ENCODE results near the gene ENOX1.
"Not testable (repeated sequence)": the region's sequence is repeated elsewhere in the genome, so short reads cannot be mapped to it uniquely, and the experiment has no call there.

Gene ENOX1

DNA sequence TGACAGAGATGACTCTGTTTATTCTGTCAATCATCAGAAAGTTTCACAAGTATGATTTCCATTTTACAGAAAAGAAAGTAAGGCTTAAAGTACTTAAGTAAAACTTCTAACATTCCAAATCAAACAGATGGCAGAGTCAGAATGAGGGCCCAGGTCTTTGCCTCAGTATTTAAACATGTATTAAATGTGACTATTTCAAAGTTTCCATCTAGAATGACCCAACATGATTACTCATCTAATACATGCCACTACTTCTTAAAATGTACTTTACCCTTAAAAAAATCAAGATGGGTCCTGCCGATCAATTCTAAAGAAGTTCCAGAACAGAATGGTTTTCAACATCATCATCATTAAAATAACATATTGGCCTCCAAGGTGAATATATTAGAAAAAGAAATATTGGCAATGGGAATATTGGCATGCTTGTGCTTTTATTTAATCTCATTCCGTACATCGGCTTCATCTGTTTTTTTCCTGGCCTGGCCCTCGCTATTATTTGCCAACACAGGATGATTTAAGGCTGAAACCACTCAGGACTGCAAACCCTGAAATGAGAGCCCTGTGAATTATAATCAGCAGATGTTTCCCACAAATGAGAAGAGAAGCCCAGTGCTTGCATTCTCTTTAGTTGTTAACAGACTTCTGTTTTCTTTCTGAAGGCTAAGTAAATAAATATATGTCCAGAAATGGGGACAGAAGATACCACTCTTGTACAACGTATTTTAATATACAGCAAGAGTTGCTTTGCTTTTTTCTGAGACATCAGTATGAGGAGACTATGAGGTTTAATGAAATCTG, 423.4 kb downstream of the ENOX1 start:
- no peak for DNase-seq (ENCODE audit: extremely low read depth in 1 of 2, low read depth in 1 of 2)

DNA sequence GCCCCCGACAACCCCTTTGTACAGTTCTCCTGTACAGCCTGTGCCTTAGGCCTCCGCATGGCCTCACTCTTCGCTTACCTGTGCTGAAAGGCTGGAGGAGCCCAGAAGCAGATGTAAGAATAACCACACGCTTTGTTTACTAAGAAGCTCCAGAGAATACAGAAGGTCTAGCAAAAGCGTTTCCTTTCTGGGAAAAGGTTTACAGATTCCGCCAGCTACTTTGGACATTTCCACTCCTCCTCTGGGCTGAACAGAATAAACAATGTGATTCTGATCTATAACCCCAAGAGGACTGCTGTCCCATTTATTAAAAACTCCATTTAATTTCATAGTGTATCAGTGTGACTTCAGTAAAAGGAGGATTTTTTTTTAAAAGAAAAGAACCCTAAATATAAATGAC, 424.2 kb downstream of the ENOX1 start:
- no peak for DNase-seq (ENCODE audit: extremely low read depth in 1 of 2, low read depth in 1 of 2)

DNA sequence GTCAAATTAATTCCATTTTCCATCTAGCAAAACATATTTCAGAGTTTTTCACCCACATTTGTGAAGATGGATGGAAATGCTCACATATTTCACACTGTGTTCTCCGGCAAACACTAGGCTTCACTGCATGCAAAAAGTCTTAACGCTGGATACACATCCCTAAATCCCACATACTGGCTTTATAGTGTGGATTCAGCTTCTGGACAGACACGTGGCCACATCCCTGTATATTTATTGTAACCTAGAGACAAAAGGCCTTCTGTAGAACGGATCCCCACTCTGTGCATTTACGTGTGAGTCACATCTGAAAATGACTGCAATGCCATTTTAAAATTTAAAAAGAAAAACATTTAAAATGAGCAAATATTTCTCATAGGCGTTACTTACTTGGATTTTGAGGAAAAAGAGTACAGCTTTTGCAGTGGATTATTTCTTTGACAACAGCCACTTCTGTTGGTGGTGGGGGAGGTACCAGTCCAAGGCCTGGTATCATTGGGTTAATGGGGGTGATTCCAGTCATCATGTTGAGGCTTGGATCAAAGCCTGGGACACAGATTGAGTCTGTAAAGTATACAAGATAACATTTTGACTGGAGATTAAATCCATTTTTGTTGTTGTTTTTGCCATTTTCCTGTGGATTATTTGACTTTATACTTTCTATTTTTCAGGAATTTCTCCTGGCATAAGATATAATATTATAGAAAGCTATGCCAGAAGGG, 425.7 kb downstream of the ENOX1 start:
- no peak for DNase-seq (ENCODE audit: extremely low read depth in 1 of 2, low read depth in 1 of 2)

DNA sequence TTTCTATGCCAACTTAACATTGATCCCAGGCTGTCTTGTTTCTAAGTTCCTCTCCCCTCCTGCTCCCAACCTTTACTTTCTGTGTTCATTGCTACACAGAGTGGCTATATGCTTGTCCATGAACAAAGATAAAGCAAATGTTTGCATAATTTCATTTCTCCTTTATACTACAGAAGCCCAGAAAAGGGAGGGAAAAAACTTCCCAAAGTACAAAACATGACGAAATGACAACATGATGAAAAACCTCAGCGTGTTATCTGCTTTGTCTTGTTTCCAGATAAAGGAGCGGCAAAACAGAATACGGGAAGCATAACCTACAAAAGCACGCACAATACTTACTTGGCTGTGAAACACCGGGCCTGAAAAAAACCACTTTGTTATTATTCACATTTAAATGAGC, 426.6 kb downstream of the ENOX1 start:
- no peak for DNase-seq (ENCODE audit: extremely low read depth in 1 of 2, low read depth in 1 of 2)

DNA sequence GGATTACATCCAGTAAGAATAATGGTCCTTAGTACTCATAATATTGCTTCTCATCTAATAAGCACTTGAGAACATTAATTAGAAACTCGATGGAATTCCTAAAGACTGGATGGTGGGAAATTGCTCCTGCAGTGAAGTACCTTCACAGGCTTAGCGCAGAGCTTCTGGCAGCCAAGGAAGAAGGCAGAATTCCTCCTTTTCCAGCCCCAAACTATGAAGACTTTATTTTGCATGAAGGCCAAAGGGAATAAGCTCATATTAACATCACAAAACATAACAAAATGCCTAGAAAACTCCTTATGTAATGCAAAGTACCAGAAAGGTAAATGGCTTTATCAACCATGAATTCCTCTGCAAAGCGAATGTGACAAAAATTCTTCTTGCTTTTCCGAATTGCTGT, 427.2 kb downstream of the ENOX1 start:
- DNase-seq (ENCODE audit: extremely low read depth in 1 of 2, low read depth in 1 of 2): no peak

DNA sequence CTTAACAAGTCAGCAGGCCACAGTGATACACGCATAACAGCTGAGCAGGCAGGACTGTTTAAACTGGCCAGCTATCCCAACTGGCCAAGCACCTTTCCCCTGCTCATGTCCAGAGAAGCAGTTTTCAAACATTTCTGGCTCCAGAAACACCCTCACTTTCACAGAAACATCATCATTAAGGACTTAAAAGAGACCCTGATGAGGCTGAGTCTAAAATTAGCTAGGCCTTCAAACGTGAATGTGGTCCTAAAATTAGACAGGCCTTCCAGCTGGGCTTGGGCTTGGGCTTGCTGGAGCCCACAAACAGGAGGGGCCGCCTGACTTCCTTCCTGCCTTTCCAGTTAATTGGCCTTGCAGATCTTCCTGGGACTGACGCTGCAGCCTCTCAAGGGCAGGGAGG, 429.2 kb downstream of the ENOX1 start:
- DNase-seq (ENCODE audit: extremely low read depth in 1 of 2, low read depth in 1 of 2): no peak

DNA sequence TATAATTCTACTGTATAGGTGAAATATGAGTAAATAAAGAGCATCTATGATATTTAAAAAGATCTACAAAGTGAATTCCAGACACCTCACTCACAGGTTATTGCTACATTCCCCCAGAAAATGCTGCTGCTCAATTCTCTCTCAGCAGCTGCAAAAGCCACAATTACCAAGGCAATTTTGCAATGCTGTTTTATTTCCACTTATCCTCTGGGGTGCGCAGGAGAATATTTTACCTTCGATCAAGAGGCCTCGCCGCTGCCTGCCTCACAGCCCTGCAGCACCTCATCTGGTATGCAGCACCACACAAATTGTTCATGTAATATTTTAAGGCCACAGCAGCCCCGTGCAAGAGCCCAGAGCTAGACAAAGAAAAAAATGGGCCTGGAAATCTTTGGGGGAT, 430.2 kb downstream of the ENOX1 start:
- DNase-seq (ENCODE audit: extremely low read depth in 1 of 2, low read depth in 1 of 2): no peak

DNA sequence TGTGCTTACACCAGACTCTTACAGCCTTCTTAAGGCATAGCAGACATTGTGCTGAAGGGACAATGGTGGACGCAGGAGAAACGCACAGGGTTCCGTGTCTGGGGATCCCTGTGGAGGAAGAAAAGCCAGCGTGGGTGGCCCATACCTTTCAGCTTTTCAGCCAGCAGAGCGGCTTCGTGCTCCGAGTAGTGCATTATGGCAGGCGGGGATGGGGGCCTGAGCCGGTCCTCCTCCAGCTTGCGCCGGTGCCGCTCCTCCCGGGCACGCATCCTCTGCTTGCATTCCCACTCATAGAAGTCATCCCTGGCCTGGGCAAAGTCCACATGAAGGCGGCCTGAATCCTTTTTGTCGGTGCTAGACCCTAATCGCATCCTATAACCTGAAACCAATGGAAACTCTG, 431.0 kb downstream of the ENOX1 start:
- DNase-seq (ENCODE audit: extremely low read depth in 1 of 2, low read depth in 1 of 2): no peak

DNA sequence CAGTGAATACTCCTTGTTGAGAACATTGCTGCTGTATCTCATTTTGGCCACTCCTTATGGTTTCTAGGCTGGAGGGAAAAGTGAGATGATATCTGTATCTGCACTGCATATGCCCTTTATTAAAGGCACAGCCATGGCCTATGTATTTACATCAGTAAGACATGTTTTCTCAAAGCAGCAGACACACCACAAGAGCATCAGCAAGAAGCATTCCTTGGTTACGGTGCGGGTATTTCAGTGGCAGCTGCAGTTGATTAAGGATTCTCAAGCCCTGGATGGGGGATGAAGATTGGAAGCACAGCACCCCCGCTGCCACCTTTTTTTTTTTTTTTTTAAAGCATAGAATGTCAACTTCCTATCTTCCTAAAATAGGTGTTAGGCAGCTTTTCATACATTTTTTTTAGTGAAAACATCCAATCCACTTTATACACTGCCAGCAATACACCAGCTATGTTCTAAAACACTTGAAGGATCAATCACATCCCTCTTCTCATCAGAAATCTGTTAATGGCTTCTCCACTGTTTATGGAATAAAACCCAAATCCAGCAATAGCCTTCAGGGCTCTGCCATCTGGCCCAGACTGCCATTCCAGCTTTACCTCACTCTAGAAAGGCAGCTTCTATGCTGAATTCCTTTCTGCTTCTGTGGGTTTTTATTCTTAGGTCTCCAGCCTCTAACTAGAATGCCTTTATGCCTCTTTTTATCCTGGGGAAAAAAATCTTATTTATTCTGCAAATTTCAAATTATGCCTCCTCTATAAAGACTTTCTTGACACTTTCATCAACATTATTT, 432.4 kb downstream of the ENOX1 start:
- no peak for DNase-seq (ENCODE audit: extremely low read depth in 1 of 2, low read depth in 1 of 2)

DNA sequence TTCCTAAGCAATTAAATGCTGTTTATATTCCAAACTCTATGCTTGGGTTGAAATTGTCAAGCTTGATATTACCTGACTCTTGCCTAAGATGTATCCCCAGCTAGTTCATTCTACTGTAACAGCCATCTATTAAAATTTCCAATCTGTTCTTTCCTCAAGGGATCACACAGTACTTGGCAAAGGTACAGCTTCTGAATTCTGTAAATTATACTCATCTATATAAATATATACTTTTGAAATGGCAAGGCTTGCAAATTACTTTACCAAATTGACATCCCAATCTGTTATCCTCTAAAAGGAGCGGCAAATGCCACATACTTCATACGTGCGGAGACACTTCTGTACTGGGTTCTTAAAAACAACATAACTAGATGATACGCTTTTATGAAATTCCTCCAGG, 433.1 kb downstream of the ENOX1 start:
- DNase-seq (ENCODE audit: extremely low read depth in 1 of 2, low read depth in 1 of 2): no peak

DNA sequence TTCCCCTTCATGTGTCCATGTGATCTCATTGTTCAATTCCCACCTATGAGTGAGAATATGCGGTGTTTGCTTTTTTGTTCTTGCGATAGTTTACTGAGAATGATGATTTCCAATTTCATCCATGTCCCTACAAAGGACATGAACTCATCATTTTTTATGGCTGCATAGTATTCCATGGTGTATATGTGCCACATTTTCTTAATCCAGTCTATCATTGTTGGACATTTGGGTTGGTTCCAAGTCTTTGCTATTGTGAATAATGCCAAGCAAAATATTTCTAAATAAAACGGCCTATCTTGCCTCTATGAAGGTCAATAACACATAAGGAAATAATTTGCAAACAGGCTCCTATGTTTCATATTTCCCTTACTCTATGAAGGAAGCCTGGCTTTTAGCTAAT, 435.2 kb downstream of the ENOX1 start:
- DNase-seq (ENCODE audit: extremely low read depth in 1 of 2, low read depth in 1 of 2): not testable (repeated sequence)

DNA sequence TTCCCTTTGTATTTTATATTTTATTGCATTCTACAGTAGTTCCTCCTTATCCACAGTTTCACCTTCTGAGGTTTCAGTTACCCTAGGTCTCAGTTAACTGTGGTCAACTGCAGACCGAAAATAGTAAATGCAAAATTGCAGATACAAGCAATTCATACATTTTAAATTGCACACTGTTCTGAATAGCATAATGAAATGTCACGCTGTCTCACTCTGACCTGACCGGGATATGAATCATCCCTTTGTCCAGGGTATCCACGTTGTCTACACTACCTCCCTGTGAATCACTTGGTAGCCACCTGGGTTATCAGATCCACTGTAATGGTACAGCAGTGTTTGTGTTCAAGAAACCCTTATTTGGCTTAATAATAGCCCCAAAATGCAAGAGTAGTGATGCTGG, 438.4 kb downstream of the ENOX1 start:
- DNase-seq (ENCODE audit: extremely low read depth in 1 of 2, low read depth in 1 of 2): no peak

DNA sequence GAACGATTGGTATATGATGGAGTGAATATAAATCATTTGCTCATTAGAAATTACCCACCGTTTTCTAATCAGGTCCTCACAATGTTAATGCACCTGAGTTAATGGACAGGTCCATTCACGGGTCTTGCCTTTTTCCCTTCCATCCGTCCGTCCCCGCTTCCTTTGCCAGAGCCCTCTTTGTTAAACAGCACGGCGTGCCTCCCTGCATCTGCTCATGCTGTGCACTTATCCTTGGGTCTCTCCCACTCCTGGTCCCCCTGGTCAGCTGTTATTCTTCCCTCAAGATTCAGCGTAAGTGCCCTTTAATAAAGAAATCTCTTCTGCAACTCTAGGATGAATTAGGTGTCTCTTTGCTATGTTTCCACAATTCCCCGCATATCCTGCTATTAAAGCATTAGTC, 438.9 kb downstream of the ENOX1 start:
- DNase-seq (ENCODE audit: extremely low read depth in 1 of 2, low read depth in 1 of 2): no peak

DNA sequence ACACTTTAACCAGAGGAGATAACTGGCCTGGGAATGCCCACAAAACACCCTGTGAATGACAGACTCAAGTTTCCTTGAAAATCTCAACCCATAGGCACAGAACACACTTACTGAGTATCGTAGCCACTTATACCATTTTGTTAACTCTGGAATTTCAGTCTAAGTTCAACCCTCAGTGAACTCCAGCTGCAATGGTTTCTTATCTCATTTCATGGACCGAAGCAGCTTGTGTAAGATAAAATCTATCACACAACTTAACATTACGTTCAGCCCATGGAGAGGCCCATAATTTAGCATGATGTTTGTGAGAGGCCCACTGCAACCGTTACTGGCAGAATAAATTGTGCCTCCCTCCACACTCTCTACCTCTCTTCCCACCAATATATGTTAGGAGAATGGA, 440.3 kb downstream of the ENOX1 start:
- DNase-seq (ENCODE audit: extremely low read depth in 1 of 2, low read depth in 1 of 2): no peak

DNA sequence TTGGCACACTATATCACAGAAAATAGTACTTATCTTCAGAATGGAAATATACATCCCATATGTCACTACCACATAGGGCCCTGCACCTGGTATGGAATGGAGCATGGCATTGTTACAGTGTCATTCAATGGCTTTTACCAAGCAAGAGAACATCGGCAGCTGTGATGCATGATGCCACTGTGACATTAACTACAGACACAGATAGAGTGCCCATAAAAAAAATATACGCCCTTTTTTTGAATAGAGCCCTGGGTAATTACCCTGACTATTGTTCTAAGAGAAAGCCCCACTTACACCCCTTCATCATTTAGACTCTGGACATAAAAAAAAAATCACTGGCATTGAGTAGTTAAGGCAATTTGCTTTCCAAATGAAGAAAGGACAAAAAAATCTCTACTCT, 443.1 kb downstream of the ENOX1 start:
- DNase-seq (ENCODE audit: extremely low read depth in 1 of 2, low read depth in 1 of 2): no peak

DNA sequence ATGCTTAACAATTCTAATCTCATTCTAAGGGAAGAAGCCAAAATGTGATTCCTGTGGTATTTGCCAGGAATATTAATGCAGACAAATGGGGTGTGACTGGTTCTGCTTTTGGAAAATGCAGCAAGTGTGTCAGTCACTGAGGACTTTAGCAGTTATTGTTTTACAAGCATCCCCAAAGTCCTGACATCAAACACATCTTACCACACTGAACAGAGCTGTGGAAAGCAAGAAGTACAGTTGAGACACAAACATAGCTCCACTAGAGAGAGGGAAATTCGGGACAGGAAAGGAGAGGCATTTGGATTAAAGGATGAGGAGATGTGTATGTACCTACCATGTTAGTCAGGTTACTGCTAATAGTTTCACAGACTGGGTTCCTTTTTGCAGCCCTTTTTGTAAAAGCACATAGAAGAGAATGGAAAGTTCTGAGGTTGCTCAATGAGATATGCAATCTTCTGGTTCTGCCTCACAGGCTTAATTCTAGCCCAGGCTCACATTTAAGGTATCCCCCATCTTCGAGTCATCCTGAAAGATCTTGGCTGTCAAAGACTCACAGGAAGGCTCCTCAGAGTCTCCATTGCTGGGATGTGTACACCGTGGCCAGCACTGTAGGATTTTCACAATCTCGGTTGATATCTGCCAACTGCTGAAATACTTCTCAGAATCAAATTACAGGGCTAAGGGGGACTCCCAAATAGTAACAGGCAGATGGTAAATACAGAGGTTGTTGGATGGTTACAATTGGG, 446.8 kb downstream of the ENOX1 start:
- DNase-seq (ENCODE audit: extremely low read depth in 1 of 2, low read depth in 1 of 2): no peak

DNA sequence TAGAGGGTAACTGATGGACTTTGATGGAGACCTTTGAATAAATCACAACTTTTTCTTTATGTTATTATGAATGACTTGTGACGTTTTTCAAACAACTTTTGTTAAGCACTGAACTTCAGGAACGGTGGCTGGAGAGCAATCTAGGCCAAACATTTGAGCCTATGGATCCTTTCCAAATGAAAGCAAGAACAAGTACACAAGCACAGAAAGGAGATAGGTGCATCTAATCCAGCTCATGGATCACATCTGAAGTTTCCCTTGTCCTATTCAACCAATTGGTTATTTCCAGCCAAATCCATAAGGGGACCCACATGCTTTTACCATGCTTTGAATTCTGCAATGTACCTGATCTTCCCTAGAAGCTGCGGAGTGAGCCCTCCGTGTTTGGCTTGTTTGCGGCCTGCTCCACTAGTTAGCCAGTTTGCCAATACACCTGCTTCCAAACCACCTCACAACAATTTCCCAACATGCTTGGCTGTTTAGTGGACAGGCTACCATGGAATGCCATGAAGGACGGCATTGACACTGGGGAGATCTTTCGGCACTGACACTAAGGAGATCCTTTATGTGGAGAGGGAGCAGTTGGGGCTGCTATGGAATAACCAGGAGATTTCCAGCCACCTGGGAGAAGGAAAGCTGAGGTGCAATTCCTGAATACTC, 447.5 kb downstream of the ENOX1 start:
- no peak for DNase-seq (ENCODE audit: extremely low read depth in 1 of 2, low read depth in 1 of 2)

DNA sequence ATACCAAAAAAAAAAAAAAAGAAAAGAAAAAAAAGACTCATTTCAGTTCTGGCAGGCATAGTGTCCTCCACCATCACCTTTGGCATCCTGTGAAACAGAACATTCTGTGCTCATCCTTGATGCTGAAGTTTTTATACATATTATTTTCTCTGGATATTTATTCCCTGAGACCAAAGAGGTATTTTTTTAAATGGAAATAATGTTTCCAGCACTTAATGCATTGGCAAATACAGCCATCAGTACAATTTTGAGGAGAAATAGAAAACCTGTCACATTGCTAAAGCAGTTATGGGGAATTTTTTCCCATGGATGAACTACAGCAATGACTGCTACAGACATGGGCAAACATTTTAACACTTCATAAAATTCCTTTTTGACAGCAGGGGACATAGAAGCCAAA, 451.0 kb downstream of the ENOX1 start:
- no peak for DNase-seq (ENCODE audit: extremely low read depth in 1 of 2, low read depth in 1 of 2)

DNA sequence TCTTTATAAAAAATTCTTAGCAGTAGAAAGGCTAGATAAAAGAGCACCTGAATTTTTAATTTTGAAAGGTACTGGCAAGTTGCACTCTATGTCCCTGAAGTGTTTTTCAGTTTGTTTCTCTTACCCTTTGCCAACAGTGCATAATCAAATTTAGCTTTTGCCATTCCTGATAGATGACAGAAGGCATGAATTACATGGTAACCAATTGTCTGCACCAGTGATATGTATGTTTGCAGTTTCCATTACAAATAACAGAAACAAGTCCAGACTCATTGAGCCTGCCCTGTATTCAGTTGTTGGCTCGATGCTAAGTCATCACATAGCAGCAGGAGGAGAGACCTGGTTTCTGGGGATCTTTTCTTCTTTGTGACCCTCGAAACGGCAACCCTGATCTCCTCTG, 453.6 kb downstream of the ENOX1 start:
- no peak for DNase-seq (ENCODE audit: extremely low read depth in 1 of 2, low read depth in 1 of 2)

DNA sequence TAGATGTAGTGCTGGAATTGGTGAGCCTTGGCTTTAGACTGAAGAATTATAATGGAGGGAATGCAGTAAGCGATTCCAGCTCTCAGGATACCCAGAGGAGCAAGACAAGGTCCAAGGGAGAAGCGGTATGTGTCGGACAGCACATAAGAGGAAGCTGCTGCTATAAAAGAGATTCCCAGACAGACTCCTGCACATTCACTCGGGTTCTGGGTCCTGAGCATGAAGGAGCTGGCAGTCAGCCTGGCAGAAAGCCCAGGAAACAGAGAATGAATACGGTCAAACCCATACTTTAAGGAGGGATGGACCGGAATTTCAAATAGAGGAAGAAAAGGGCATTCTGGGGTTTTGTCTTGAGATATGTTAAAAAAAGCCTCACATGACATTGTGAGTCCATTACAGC, 455.1 kb downstream of the ENOX1 start:
- DNase-seq (ENCODE audit: extremely low read depth in 1 of 2, low read depth in 1 of 2): no peak

DNA sequence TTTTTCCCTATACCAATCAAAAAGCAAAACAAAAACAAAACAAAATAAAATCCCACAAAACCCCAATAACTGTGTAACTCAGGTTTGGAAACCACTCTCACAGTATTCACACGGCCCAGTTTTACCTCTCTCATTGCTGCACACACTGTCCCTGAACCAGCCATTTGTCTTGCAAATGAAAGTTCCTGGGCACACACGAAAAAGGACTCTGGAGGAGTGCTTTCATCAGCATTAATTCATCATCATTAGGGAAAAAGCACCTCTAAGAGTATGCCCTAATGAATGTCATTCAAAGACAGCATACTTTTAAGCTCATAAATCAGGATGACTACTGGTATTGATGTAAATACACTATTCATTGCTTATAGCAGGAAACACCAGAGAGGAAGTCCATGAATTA, 457.1 kb downstream of the ENOX1 start:
- no peak for DNase-seq (ENCODE audit: extremely low read depth in 1 of 2, low read depth in 1 of 2)

Data from stimulated activated CD8-positive, alpha-beta memory T cell treated with anti-CD3 and anti-CD28 coated beads, Interleukin-7, amount 100 ng/mL, for 48 hours (primary cell).